Neural cell (in vitro differentiated cells): ENCODE measurements around the gene FEM1B. TPM values are rescaled to one million over a fixed set of nuclear protein-coding genes. Genes with fewer than 3 reads are reported as not detected.

Experiments used
- H2AFZ ChIP-seq: fragments of 200-600, 300-800 bp; sonication (generic), shearing (Covaris generic); 2 replicates; pipeline ENCODE4 v1.6.0; 2014; ENCODE audit warnings: low read depth, mild to moderate bottlenecking, antibody characterized with exemption, low read length, moderate library complexity
- H3F3A ChIP-seq: fragments of 200-600 bp; shearing (Covaris generic); 2 replicates; pipeline ENCODE4 v1.6.1; 2016; ENCODE audit warnings: mild to moderate bottlenecking, moderate library complexity, mixed read lengths, antibody characterized with exemption, low read length; ENCODE audit not compliant: insufficient read depth, poor library complexity, severe bottlenecking
- H3K27ac ChIP-seq: fragments of 200-600, 300-800 bp; sonication (generic), shearing (Covaris generic); 2 replicates; pipeline ENCODE4 v1.5.1; 2014; ENCODE audit warnings: mild to moderate bottlenecking, low read length, moderate library complexity
- H3K27me3 ChIP-seq: fragments of 300-800, 200-600 bp; sonication (generic), shearing (Covaris generic); 2 replicates; pipeline ENCODE4 v1.6.0; 2014; ENCODE audit warnings: mild to moderate bottlenecking, low read depth, low read length, moderate library complexity; ENCODE audit not compliant: insufficient read depth
- H3K36me3 ChIP-seq: fragments of 300-800, 200-600 bp; sonication (generic), shearing (Covaris generic); 2 replicates; pipeline ENCODE4 v1.5.1; 2014; ENCODE audit warnings: mild to moderate bottlenecking, antibody characterized with exemption, low read length, moderate library complexity; ENCODE audit not compliant: insufficient read depth
- H3K4me2 ChIP-seq: fragments of 300-800, 200-600 bp; sonication (generic), shearing (Covaris generic); 2 replicates; pipeline ENCODE4 v1.6.0; 2014; ENCODE audit warnings: mild to moderate bottlenecking, low read length
- H3K4me3 ChIP-seq: fragments of 300-800, 200-600 bp; sonication (generic), shearing (Covaris generic); 2 replicates; pipeline ENCODE4 v1.5.1; 2014; ENCODE audit warnings: mild to moderate bottlenecking, low read length, moderate library complexity
- H3K79me2 ChIP-seq: fragments of 200-600 bp; shearing (Covaris generic); replicated peaks from 2 replicates; pipeline ENCODE4 v1.6.0; 2014; ENCODE audit warnings: mild to moderate bottlenecking, low read length, moderate library complexity; ENCODE audit not compliant: insufficient read depth
- H3K9ac ChIP-seq: fragments of 300-800, 200-600 bp; sonication (generic), shearing (Covaris generic); 2 replicates; pipeline ENCODE4 v1.6.1; 2016; ENCODE audit warnings: mild to moderate bottlenecking, low read length, mixed read lengths
- H3K9me2 ChIP-seq: fragments of 200-600 bp; shearing (Covaris generic); 2 replicates; pipeline ENCODE4 v1.6.1; 2016; ENCODE audit warnings: mild to moderate bottlenecking, low read length, mixed read lengths; ENCODE audit not compliant: insufficient read depth
- H3K9me3 ChIP-seq: fragments of 200-600, 300-800 bp; sonication (generic), shearing (Covaris generic); 2 replicates; pipeline ENCODE4 v1.6.1; 2016; ENCODE audit warnings: mild to moderate bottlenecking, mixed run types, low read length, moderate library complexity, mixed read lengths
- H4K20me1 ChIP-seq: fragments of 200-600 bp; shearing (Covaris generic); 2 replicates; pipeline ENCODE4 v1.6.1; 2016; ENCODE audit warnings: mild to moderate bottlenecking, mixed run types; ENCODE audit not compliant: insufficient read depth
- EP300 ChIP-seq: fragments of 450-650 bp; conservative IDR thresholded peaks from 2 replicates; pipeline ENCODE4 v1.6.1; 2014; ENCODE audit warnings: antibody characterized with exemption, mild to moderate bottlenecking, moderate library complexity; ENCODE audit not compliant: poor library complexity, severe bottlenecking
- EZH2 ChIP-seq: fragments of 200-600, 300-800 bp; shearing (Covaris generic), sonication (generic); IDR thresholded peaks from 2 replicates; pipeline ENCODE4 v1.6.1; 2014; ENCODE audit warnings: antibody characterized with exemption, low read length, borderline replicate concordance, mild to moderate bottlenecking; ENCODE audit not compliant: insufficient read depth, poor library complexity, severe bottlenecking
- MXI1 ChIP-seq: fragments of 450-650 bp; conservative IDR thresholded peaks from 2 replicates; pipeline ENCODE4 v1.6.1; 2014; ENCODE audit warnings: antibody characterized with exemption, mild to moderate bottlenecking; ENCODE audit not compliant: poor library complexity, severe bottlenecking
- POLR2AphosphoS5 ChIP-seq: IDR thresholded peaks from 2 replicates; pipeline ENCODE4 v1.6.1; 2012
- RAD21 ChIP-seq: fragments of 450-650 bp; conservative IDR thresholded peaks from 2 replicates; pipeline ENCODE4 v1.6.1; 2014; ENCODE audit warnings: antibody characterized with exemption, mild to moderate bottlenecking, moderate library complexity
- REST ChIP-seq: IDR thresholded peaks from 2 replicates; pipeline ENCODE4 v1.6.1; 2012; ENCODE audit warnings: borderline replicate concordance
- SMC3 ChIP-seq: fragments of 450-650 bp; conservative IDR thresholded peaks from 2 replicates; pipeline ENCODE4 v1.6.1; 2014; ENCODE audit warnings: antibody characterized with exemption, mild to moderate bottlenecking, moderate library complexity; ENCODE audit not compliant: poor library complexity
- TAF1 ChIP-seq: IDR thresholded peaks from 2 replicates; pipeline ENCODE4 v1.6.1; 2012; ENCODE audit warnings: low read depth
- polyA minus RNA-seq: library from RNA; depleted of rRNA, polyadenylated mRNA; stranded (reverse); fragments of >200 nt; gene quantifications from 2 replicates; pipeline ENCODE4 v1.2.3, GENCODE V29; 2014
- polyA plus RNA-seq: library from polyadenylated mRNA; depleted of rRNA; stranded (reverse); fragments of >200 nt; gene quantifications from 2 replicates; pipeline ENCODE4 v1.2.3, GENCODE V29; 2014
- TF ChIP-seq, protein P1 (sequence below): fragments of 450-650 bp; IDR thresholded peaks from 2 replicates; pipeline ENCODE4 v1.5.1; 2014; ENCODE audit warnings: antibody characterized with exemption, mild to moderate bottlenecking, moderate library complexity; ENCODE audit not compliant: poor library complexity, severe bottlenecking

FEM1B gene
- polyA plus RNA-seq = 51.1 and 58.0 TPM in 2 replicates
- 191 and 204 TPM in 2 replicates for polyA minus RNA-seq

- H3K4me3 ChIP-seq = peak within 1 kb of the TSS; percentile 90
- H4K20me1 ChIP-seq = no peaks in the 10 kb centered on the region
- peak within 1 kb of the TSS; percentile 72 for H3K4me2 ChIP-seq
- peak within 1 kb of the TSS; percentile 97 for H2AFZ ChIP-seq
- TF ChIP-seq SMC3 = no peak
- peak; percentile 56 for TF ChIP-seq MXI1
- no peak for TF ChIP-seq EP300
- no peak for TF ChIP-seq EZH2
- TF ChIP-seq, protein P1, sequence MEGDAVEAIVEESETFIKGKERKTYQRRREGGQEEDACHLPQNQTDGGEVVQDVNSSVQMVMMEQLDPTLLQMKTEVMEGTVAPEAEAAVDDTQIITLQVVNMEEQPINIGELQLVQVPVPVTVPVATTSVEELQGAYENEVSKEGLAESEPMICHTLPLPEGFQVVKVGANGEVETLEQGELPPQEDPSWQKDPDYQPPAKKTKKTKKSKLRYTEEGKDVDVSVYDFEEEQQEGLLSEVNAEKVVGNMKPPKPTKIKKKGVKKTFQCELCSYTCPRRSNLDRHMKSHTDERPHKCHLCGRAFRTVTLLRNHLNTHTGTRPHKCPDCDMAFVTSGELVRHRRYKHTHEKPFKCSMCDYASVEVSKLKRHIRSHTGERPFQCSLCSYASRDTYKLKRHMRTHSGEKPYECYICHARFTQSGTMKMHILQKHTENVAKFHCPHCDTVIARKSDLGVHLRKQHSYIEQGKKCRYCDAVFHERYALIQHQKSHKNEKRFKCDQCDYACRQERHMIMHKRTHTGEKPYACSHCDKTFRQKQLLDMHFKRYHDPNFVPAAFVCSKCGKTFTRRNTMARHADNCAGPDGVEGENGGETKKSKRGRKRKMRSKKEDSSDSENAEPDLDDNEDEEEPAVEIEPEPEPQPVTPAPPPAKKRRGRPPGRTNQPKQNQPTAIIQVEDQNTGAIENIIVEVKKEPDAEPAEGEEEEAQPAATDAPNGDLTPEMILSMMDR = no peak
- TF ChIP-seq POLR2AphosphoS5 = peak; percentile 76
- TF ChIP-seq TAF1 = peak; percentile 87
- peak; percentile 71 for TF ChIP-seq REST
- TF ChIP-seq RAD21 = no peak
- no peaks in the 10 kb centered on the region for H3K36me3 ChIP-seq
- H3K9me3 ChIP-seq = no peaks in the 10 kb centered on the region
- H3K9ac ChIP-seq = peak within 1 kb of the TSS; percentile 96
- H3K27me3 ChIP-seq = no peaks in the 10 kb centered on the region
- H3K27ac ChIP-seq = peak within 1 kb of the TSS; percentile 96
- H3K9me2 ChIP-seq = no peaks in the 10 kb centered on the region
- H3K79me2 ChIP-seq = peaks cover 43% of the 10 kb centered on the region
- peaks cover 4% of the 10 kb centered on the region for H3F3A ChIP-seq
Observed at GRCh38 chr15:68277603-68278344, at the start of gene FEM1B. Gene FEM1B, plus strand, starts transcription at chr15:68277745. Its CDS starts 673 bp downstream, at chr15:68278418.

DNA sequence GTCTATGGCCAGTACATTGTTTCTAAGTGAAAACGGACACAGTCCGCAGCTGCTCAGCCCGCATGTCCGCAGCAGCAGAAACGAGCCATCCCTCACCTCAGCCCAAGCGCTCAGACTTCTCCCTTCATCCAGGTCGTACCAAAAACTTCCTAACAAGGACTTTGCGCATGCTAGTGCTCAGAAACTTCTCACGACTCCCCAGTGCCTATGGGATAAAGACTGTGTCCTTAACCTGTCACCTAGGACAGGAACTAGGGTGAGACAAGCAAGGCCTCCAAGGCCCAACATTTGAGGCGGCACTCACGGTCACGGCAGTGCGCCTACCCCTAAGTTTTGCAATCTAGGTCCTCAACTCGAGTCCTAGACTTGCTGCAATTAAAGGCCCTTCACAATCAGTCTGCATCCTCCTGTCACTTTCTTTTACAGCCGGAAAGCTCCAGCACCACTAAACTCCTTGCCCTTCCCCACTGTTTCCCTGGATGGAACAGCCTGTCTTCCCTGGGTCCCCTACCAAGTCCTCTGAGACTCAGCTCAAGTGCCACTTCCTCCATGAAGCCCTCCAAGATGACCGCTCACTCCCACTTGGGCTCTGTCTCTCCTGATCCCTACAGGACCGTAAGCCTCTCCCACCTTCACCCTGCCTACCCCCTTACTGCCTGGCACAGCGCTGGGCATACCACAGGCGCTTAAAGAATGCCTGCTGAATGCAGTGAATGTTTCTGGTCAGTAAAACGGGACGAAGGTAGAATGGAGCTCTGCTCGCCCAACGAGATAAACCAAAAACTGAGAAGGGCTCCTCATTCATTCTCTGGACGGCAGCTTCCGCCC is 49.2 kb upstream of the FEM1B start:
- H3K27me3 ChIP-seq = no peaks in the 10 kb centered on the region
- H4K20me1 ChIP-seq = no peaks in the 10 kb centered on the region
- H3K4me3 ChIP-seq = peak overlapping the region; percentile 85
- TF ChIP-seq, protein P1 = no peak
- TF ChIP-seq MXI1 = no peak
- no peak for TF ChIP-seq RAD21
- no peak for TF ChIP-seq TAF1
- no peak for TF ChIP-seq POLR2AphosphoS5
- no peak for TF ChIP-seq REST
- TF ChIP-seq EP300 = no peak
- no peak for TF ChIP-seq SMC3
- no peak for TF ChIP-seq EZH2
- H3K36me3 ChIP-seq = no peaks in the 10 kb centered on the region
- peak overlapping the region; percentile 73 for H3K4me2 ChIP-seq
- H3K27ac ChIP-seq = no peak overlapping the region
- H3K79me2 ChIP-seq = no peaks in the 10 kb centered on the region
- H3K9me3 ChIP-seq = no peaks in the 10 kb centered on the region
- peak overlapping the region; percentile 27 for H2AFZ ChIP-seq
- no peaks in the 10 kb centered on the region for H3F3A ChIP-seq
- no peaks in the 10 kb centered on the region for H3K9me2 ChIP-seq
- peak overlapping the region; percentile 72 for H3K9ac ChIP-seq
